Posterior vena cava (tissue), 2 donors: Measurements from ENCODE around the gene PROK2. TPM values are rescaled to one million over a fixed set of nuclear protein-coding genes. Genes with fewer than 3 reads are reported as not detected.

ENCODE experiments used
- DNase-seq: peaks from one replicate; pipeline ENCODE4 v3.0.0-alpha.2; 2020; ENCODE audit warnings: low spot score
- intact Hi-C, 2 donors: fragments of 100-400 bp; cut with DNase I; formaldehyde crosslinking; loops; one replicate each; pipeline versions ENCODE4 v1.14.1 to v1.14.2; 2022 to 2023
- total RNA-seq, 2 donors: library from RNA; stranded (reverse); fragmentation: NEBNext Ultra II Directional; extraction: Animal tissue kit (Norgen Biotek cat#: 25700); gene quantifications; one replicate each; pipeline ENCODE4 v1.2.1, GENCODE V29; 2021
- donor health status: DM: yes; HTN: yes; CAD: no.
- donor health status: DM: yes; HTN: yes; CAD: no.

PROK2 gene
- total RNA-seq, 2 donors from 2014 or later: 0.67 to 2.0 TPM

DNA sequence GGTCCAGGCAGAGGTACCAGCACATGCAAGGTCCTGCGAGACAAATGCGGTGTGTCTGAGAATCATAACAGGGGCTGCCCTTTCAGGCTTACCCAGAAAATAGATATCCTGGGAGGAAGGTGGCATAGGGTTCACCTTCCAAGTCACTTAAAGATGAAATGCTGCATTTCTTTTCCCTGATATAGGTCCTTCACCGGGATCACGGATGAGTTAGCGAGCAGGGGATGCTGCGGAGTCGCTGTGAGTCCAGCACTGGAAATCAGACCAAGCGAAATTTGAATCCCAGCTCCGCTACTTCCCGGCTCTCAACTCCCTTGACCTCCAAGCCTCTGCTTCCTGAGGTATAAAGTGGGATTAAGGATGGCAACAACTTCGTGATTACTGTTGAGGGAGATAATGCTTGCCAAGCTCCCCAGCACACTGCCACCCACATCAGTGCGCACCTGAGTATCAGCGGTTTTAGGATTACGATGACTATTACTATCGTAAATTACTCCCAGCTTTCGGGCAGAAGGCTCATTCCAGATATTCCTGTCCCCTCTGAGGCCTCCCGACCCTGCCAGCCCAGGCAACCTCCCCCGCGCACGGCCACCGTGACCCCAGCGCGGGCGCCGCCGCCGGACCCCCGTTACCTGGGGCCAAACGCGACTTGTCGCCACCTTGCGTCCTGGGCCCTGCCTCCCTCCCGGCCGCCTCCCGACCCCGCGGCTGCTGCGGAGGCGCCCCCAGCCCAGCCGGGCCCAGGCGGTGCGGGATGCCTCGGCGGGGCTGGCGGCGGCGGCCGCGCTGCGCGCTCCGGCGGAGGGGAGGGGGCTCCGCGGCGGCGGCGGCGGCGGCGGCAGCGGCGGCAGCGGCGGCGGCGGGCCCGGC lies 31.9 kb downstream of the PROK2 start:
- intact Hi-C loops: no loop called here
- no peak for DNase-seq

DNA sequence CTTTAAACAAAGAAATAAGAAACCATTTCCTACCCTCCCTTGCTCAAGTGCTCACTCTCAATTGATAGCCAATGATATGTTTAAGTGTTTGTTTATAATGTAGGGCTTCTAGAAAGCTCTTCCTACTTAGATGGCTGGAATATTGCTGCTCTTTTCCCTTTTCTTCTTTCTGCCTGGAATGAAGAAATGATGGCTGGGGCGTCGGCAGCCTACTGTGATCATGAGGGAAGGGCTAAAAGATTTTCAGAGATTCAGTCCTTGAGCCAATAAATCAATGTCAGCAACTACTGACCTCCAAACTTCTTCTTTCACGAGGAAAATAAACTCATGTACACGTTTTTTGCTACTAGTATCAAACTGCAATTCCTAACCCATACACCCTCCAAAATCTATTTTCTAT lies 33.3 kb downstream of the PROK2 start:
- intact Hi-C loops: no loop called here
- no peak for DNase-seq

DNA sequence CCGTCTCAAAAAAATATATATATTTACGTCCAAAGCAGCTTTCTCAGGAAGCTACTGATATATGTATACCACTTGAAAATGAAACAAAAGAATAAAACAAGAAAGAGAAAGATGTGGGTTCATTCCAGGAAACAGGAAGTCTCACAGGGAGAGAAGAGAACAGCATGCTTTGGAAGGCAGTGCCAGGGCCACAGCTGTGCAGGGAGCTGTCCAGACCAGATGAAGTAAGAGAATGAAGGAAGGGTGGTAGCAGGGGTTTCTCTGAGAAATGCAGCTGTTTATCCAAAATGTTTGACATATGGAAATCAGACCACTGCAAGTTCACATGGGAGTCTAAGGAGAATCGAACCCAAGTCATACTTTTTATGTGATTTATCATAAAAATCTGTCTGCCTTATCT lies 40.2 kb downstream of the PROK2 start:
- DNase-seq: no peak
- intact Hi-C loops: no loop called here

DNA sequence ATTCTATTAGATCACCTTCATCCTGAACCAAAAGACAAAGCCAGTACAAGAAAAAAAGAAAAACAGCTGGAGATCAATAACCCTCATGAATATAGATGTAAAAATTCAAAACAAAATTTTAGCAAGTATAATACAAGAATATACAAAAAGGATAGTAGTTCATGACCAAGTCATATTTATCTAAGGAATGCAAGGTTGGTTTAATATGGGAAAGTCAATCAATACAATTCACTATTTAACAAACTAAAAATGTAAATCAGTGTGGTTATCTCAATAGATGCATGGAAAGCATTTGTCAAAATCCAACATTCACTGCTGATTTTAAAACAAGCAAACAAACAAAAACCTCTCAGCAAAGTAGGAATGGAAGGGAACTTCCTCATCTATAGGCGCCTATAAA lies 42.3 kb downstream of the PROK2 start:
- no peak for DNase-seq
- intact Hi-C loops: no loop called here

DNA sequence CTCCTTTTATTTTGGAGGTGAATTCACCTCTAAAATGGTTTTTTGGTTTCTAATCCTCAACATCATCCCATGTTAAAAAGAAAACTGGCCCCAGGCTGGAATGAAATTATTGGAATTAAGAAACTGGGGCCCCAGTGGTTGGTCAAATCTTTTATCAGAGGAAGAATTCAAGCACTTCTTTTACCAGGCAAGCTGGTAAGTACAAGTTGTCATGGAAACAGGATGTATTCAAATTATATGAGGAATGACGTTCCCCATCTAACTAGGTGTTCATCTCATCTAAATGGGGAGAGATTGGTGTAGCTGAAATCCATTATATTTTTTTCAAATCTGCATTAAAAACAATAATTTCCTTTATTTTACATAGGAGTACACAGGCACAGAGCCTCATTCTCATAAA lies 50.1 kb downstream of the PROK2 start:
- DNase-seq: no peak
- intact Hi-C loops: no loop called here

DNA sequence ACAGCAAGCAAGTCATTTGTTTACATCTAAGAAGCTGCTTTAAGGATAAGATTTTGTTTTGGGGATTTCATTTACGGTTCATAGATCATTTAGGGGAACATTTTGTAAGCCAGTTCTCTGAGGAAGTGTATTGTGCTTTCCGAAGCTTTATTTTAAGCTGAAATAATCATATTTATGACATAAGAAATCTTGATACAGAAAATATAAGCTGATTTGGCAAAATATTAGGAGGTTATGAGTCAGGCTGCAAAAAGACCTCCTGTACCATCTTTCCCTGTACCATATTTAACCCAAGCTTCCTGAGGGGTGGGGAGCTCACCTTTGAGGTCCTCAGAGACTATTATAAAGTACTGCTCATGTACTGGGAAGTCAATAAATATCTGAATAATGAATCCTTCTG lies 51.6 kb downstream of the PROK2 start:
- no peak for DNase-seq
- intact Hi-C loops: no loop called here

DNA sequence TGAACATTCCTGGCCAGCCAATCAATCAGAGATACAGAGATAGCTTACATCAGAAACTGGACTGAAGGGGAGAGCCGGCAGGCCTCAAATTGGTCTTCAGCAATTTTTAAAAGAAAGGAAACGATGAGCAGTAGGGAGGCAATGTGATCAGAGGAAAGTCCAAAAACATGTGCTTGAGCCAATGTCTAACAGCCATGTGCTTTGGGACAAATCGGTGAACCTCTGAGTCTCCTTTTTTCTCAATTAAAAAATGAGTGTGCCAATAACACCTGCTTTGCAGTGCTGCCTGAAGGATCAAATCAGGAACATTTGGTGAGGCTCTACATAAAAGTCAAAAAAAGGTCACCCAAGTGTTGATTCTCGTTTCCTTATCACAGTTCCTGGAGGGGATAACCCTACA lies 52.3 kb downstream of the PROK2 start:
- intact Hi-C loops: no loop called here
- DNase-seq: no peak

DNA sequence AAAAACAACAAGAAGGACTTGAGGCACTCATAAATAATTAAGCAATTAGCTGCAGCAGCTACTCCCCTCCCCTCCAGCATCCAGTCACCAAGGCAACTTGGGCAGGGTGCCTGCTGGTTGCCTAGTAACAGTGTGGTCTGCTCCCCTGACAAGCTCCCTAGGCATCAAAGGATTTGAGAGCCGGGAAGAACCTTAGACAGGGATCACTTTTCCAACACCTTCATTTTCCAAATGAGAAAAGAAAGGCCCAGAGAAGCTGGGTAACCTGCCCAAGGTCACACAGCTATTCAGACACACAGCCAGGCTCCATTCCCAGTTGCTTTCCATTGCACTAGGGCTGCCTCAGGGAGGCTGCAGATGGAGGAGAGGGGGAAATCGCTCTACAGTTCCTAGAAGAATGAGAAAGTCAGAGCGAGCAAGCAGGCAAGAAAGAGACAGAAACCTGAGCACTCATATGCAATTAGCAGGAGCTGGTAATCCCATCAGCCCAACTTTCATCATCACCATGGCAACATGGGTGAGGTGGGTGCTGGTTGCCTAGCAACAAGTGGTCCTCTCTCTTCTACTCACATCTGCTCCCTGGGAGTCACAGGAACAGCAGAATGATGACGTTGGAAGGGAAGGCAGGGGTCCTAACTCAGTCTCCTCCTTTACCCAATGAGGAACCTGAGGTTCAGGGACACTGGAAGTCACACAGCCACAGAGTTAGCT lies 56.2 kb downstream of the PROK2 start:
- intact Hi-C loops: no loop called here
- no peak for DNase-seq

DNA sequence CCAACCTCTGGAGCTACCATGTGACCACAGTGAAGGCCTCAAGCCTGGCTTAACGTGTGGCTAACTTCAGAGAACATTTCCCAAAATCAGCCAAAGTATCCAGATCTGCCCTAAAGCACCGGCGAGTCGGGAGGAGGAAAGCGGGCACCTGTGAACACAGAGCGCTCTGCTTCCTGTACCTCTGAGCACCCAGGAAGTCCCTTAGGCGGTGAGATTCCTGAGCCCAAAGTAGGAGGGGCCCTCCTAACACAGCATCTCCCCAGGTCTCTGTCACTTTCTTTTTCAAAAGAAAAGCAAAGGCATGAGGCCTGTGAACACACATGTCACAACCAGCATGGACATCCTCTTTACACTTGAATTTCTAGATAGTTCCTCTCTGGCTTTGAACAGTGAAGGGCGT lies 58.8 kb downstream of the PROK2 start:
- DNase-seq: no peak

DNA sequence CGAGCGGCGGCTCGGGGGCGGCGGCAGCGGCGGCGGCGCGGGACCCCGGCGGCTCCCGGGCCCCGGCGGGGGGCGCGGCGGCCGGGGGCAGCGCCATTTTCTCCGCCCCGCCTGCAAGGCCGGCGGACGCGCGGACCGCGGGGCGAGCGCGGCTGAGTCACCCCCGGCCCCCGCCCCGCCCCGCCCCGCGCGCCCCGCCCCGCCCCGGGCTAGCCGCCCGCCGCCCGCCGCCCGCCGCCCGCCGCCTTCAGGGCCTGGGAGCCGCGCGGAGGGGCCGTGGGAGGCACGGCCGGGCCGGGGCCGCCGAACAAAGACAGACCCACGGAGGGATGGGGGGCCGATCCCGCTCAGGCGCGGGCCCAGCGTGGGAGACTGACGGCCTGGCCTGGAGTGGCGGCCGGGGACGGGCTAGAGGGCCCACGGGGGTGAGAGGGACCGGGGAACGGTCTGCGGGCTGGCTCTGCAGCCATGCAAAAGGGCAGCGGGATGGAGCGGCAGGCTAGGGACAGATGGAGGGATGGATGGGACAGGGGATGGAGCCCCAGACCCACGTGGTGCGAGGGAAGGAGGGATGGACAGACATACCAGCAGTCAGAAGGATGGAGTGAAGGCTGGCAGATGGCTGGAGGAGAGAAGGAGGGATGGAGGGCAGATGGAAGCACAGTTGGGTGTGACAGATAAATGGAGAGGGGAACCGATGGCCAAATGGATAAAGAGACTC lies 59.5 kb downstream of the PROK2 start, which contains the start of gene EIF4E3:
Gene EIF4E3 (minus strand): TSS at position 132 of the 721 bp plus-strand sequence. CDS start 35 bp downstream, at position 97.
- peak; percentile 81 for DNase-seq
- intact Hi-C loops: no loop called here

More for the DNA sequence above, 58.8 kb downstream of the PROK2 start:
- intact Hi-C loops: no loop called here

DNA sequence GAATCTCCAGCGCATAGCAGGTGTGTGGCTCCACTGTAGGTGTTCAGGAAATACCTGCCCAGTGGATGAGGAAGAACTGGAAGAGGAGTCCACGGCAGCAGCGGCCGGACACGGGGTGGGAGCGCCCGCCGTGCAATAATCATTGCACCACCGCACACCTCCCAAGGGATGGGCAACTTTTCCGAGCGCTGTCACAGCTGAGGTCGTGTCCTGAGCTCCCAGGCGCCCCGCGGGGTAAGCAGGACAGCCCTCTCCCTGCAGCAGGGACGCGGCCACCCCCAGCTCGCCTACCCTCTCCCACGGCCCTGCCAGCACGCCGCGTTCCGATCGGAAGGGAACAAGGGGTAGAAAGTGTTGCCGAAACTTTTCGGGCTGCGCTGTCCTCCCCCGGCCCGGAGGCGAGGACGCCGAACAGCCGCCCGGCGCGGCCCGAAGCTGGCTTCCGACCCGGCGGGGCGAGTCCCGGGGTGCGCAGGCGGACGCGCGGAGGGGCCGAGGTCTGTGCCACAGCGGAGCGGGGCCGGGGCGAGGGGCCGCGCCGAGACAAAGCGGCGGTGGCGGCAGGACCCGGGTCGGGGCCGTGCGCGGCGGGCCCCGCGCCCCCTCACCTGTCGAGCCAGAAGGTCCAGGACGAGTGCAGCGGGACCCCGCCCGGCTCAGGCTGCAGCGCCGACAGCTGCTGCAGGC lies 60.2 kb downstream of the PROK2 start:
- intact Hi-C loops: no loop called here
- peak; percentile 87 for DNase-seq

DNA sequence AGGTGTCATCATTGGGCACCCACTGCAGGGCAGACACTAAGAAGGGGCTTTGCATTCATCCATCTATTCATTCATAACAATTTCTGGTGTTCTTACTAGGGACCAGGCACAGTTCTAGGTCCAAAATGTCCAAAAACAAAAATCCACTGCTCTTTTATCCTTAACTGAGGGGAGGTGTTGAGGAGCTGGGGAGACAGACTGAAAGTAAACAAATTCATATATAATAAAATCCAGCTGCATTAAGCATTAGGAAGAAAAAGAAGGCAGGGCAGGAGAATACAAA lies 60.8 kb downstream of the PROK2 start:
- DNase-seq: no peak

DNA sequence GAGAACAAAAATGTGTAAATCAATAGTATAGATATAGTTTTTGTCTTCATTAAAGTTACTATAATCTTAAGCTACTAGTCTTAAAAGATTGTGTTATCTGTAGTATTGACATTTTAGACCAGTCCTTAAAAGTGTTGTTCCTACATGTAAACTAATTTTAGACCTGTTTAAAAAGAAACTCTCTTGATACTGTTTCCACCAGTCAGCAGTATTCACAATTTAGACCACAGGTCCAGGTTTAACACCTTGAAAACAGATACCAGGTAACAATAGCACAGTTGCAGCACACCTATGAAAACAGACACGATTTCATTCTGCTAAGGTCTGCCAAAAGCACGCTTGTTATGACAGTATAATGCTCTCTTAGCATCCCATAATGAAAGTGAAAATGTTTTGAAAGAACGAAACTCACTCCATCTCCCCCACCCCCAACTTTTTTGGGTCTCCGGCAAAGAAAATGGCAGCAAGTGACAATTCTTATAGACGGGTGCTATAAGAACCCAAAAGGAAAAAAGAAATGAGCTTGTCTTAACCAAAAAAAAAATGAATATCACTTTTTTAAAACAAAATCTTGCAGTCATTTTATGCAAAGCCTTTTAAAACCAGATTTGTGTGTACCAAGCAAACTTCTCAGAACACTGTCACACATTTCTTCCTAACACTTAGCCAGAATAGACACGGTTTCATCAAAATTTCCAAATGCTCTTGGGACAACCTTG lies 61.3 kb downstream of the PROK2 start:
- DNase-seq: no peak
- intact Hi-C loops: no loop called here

More for the DNA sequence above, 60.8 kb downstream of the PROK2 start:
- intact Hi-C loops: no loop called here

DNA sequence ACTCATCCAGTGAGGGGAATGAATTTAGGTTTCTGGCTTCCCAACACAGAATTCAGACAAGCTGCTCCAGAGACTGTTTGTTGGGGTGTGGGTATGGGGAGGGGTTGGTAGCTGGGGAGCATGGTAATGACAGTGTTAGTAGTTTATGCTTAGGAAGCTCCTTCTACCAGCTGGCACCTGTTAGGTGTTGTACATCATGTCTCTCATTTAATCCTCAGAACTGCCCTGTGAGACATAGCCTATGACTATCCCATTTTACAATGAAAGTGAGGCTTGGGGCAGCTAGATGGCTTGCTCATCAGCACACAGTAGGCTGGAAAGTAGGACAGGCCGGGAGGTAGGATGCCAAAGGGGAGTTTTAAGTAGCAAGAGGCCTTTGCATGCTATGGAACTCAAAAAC lies 62.3 kb downstream of the PROK2 start:
- no peak for DNase-seq
- intact Hi-C loops: no loop called here

Other genes with a start within 250 kb of the PROK2 start
- 100 to 1,000 TPM; 109 to 112 TPM for gene FOXP1, start 201.4 kb downstream of the PROK2 start, total RNA-seq
- gene EIF4E3, start 59.7 kb downstream of the PROK2 start, total RNA-seq: 10 to 100 TPM; 40.8 to 44.2 TPM
- 1 to 10 TPM; 5.8 to 6.5 TPM for gene GPR27, start 31.3 kb downstream of the PROK2 start, total RNA-seq